ENCODE data around the gene TST. TPM values are rescaled to one million over a fixed set of nuclear protein-coding genes. Genes with fewer than 3 reads are reported as not detected.

TST gene
- total and polyA plus RNA-seq, 2 of the 8 experiments (the other 6 are each of a cell fraction or from before 2014, with no cell fraction given), result 22.6 to 61.6 TPM

- Histone ChIP-seq H3K4me2 (ENCODE audit: insufficient read depth in 1 of 2, low read depth in 2 of 2, low read length in 2 of 2) (no peak overlapping the region), H4K8ac (ENCODE audit: extremely low read depth, insufficient read depth, low read length) (no peak overlapping the region), H2BK5ac (ENCODE audit: low read depth, low read length) (no peak overlapping the region), H2AFZ (ENCODE audit: low read length) (no peak overlapping the region), H2BK120ac (replicated peaks; ENCODE audit: low read depth, low read length) (no peak overlapping the region), H4K91ac (replicated peaks; ENCODE audit: insufficient read length, low read length) (no peak overlapping the region), H3K36me3 (ENCODE audit: control insufficient read depth in 2 of 4, insufficient read depth in 4 of 4, low read length in 3 of 4) (peaks cover 0 to 11% (median 1%) of the 10 kb centered on the region in 4 experiments; a peak in 2 of 8 replicates), H2BK20ac (ENCODE audit: low read length) (no peak overlapping the region), H2BK12ac (ENCODE audit: low read depth, low read length) (no peak overlapping the region), H3K9me3 (ENCODE audit: insufficient read depth in 2 of 2, low read depth in 1 of 2, low read length in 1 of 2) (no peaks in the 10 kb centered on the region), H4K20me1 (replicated peaks in 1 of 2; ENCODE audit: control insufficient read depth in 1 of 2, insufficient read depth in 2 of 2, low read length in 2 of 2) (peaks cover 4 to 26% of the 10 kb centered on the region in 2 experiments), H2AK5ac (ENCODE audit: low read depth, low read length) (no peak overlapping the region), H3K14ac (ENCODE audit: insufficient read length) (no peak overlapping the region), H3K79me1 (ENCODE audit: low read depth, low read length) (no peaks in the 10 kb centered on the region; the same call in 1 of the 2 replicates), H3K27ac (ENCODE audit: low read depth, low read length) (no peak overlapping the region), H3K18ac (ENCODE audit: extremely low read depth, low read length) (no peak overlapping the region), H3K23ac (ENCODE audit: insufficient read length) (no peak overlapping the region), H2BK15ac (ENCODE audit: low read length) (no peak overlapping the region), H3K4me1 (replicated peaks in 1 of 4; ENCODE audit: control insufficient read depth in 3 of 4, insufficient read depth in 4 of 4, low read length in 3 of 4) (peaks cover 0 to 8% (median 2%) of the 10 kb centered on the region in 4 experiments; a peak in 3 of 7 replicates), H3K23me2 (ENCODE audit: low read depth, low read length) (no peaks in the 10 kb centered on the region), H3K27me3 (replicated peaks in 1 of 4; ENCODE audit: control insufficient read depth in 3 of 4, extremely low read depth in 1 of 4, insufficient read depth in 3 of 4, low read length in 3 of 4) (no peaks in the 10 kb centered on the region; a peak in 1 of 7 replicates), H3K79me2 (ENCODE audit: control insufficient read depth in 1 of 2, insufficient read depth in 2 of 2, low read length in 2 of 2) (peaks cover 0 to 5% of the 10 kb centered on the region in 2 experiments; a peak in 2 of 4 replicates), H3K56ac (replicated peaks; ENCODE audit: insufficient read length, low read depth, low read length) (no peak overlapping the region), H3K4ac (replicated peaks; ENCODE audit: insufficient read length, low read depth, low read length) (no peak overlapping the region), H3K4me3 (ENCODE audit: extremely low read depth in 1 of 4, insufficient read depth in 2 of 4, low read depth in 3 of 4, low read length in 4 of 4) (no peak overlapping the region), H4K5ac (ENCODE audit: insufficient read length, low read depth, low read length) (no peak overlapping the region), H3K9ac (replicated peaks in 1 of 4; ENCODE audit: extremely low read depth in 1 of 4, low read depth in 3 of 4, low read length in 3 of 4) (no peak overlapping the region)
- DNase-seq (ENCODE audit: low read depth in 1 of 2, low spot score in 2 of 2) (no peak), FAIRE-seq (no peak)
- CTCF ChIA-PET (ENCODE audit: partially characterized antibody), result interaction anchor here (0.5 to 1.3 kb wide), 5 partner anchors 9 to 248 kb away, joined by 3 to 5 read pairs (median 3); no protein-coding TSS in a partner anchor
- TF ChIP-seq SIN3A (conservative IDR thresholded peaks at IDR 0.05 in 1 of 2, IDR thresholded peaks at IDR 0.05 in 1 of 2; ENCODE audit: low read depth in 1 of 2, low read length in 2 of 2) (no peak), SP1 (IDR thresholded peaks at IDR 0.05; ENCODE audit: low read depth, low read length) (no peak), NANOG (IDR thresholded peaks at IDR 0.05; ENCODE audit: insufficient read depth, low read depth, low read length, poor library complexity, severe bottlenecking) (no peak), CHD2 (IDR thresholded peaks at IDR 0.05; ENCODE audit: low read length) (no peak), ZNF274 (IDR thresholded peaks at IDR 0.05; ENCODE audit: borderline replicate concordance, extremely low read depth, low read length) (no peak)
- WGBS, 2 experiments (ENCODE audit: extremely low coverage in 1 of 2, insufficient coverage in 1 of 2, insufficient read length in 1 of 2, insufficient replicate concordance in 2 of 2, low coverage in 1 of 2, low lambda C conversion rate in 2 of 2, missing lambda C conversion rate in 1 of 2), result 91% methylated on average over 10 of the region's 10 CpGs; no CpG with 5 or more reads in 1 of the 2 experiments
- POLR2A ChIA-PET (ENCODE audit: partially characterized antibody), result interaction anchor here (0.8 to 1.2 kb wide), 5 partner anchors 11 to 115 kb away, joined by 3 read pairs; no protein-coding TSS in a partner anchor
Observed at GRCh38 chr22:37012956-37013355, 6.3 kb downstream of the TST start.

Measured in H1 (cell line).